NT2/D1 (cell line): Measurements from ENCODE around the gene CHCHD6.

Source experiments
- DNase-seq: peaks from one replicate; pipeline ENCODE4 v3.0.0-alpha.2; 2011; ENCODE audit warnings: low read depth, low spot score
- H3K27me3 ChIP-seq: 2 replicates; pipeline ENCODE4 v1.6.0; 2011; ENCODE audit warnings: mild to moderate bottlenecking; ENCODE audit not compliant: insufficient read length, insufficient read depth
- H3K36me3 ChIP-seq: 2 replicates; pipeline ENCODE4 v1.6.1; 2011; ENCODE audit warnings: mild to moderate bottlenecking, low read length, mixed read lengths; ENCODE audit not compliant: insufficient read depth, insufficient read length
- H3K4me1 ChIP-seq: 2 replicates; pipeline ENCODE4 v1.5.1; 2011; ENCODE audit not compliant: insufficient read depth, insufficient read length
- H3K4me3 ChIP-seq: 2 replicates; pipeline ENCODE4 v1.5.1; 2011; ENCODE audit warnings: low read depth; ENCODE audit not compliant: insufficient read length
- H3K9ac ChIP-seq: 2 replicates; pipeline ENCODE4 v1.6.0; 2011; ENCODE audit warnings: low read depth; ENCODE audit not compliant: insufficient read length
- H3K9me3 ChIP-seq: 2 replicates; pipeline ENCODE4 v1.5.1; 2011; ENCODE audit warnings: mild to moderate bottlenecking, low read length; ENCODE audit not compliant: insufficient read depth
- SUZ12 ChIP-seq: IDR thresholded peaks from 2 replicates; pipeline ENCODE4 v1.6.1; 2011; ENCODE audit not compliant: insufficient read length, insufficient read depth; ENCODE audit errors: extremely low read depth
- YY1 ChIP-seq: IDR thresholded peaks from 2 replicates; pipeline ENCODE4 v1.6.1; 2011; ENCODE audit not compliant: insufficient read length, insufficient read depth
- ZNF274 ChIP-seq: IDR thresholded peaks from 2 replicates; pipeline ENCODE4 v1.6.1; 2011; ENCODE audit warnings: mild to moderate bottlenecking, low read depth, low read length

Gene CHCHD6

GRCh38 chr3:126659915-126660886 lies 43.8 kb upstream of the CHCHD6 start:
- DNase-seq = no peak
- TF ChIP-seq SUZ12 (no peak), ZNF274 (no peak), YY1 (no peak)

GRCh38 chr3:126661532-126662364 lies 42.3 kb upstream of the CHCHD6 start:
- peaks cover 7% of the 10 kb centered on the region for H3K27me3 ChIP-seq
- TF ChIP-seq ZNF274 (no peak), YY1 (no peak), SUZ12 (no peak)

More at GRCh38 chr3:126659915-126660886, 43.8 kb upstream of the CHCHD6 start:
- Histone ChIP-seq H3K36me3 (no peaks in the 10 kb centered on the region), H3K4me3 (no peak overlapping the region), H3K27me3 (peaks cover 22% of the 10 kb centered on the region), H3K9ac (no peak overlapping the region), H3K9me3 (peaks cover 18% of the 10 kb centered on the region; the same call in 1 of the 2 replicates), H3K4me1 (peaks cover 17% of the 10 kb centered on the region)

DNA sequence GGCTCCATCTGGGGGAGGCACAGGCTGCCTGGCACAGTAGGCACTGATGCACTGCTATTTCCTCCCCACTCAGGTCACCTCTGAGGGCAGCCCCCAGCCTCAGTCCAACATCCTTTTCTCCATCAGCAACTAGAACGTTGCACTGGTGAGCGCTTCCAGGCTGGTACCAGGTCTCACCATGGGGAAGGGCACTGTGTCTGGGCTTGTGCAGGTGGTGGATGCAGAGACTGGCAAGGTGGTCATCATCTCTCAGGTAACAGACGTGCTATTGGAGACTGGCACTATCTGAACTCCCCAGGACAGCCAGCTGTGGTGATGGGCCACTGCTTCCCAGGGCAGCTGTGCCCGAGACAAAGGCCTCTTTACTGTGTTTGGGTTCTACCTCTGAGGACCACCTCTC lies 40.8 kb upstream of the CHCHD6 start:
- H3K9ac ChIP-seq = no peak overlapping the region
- peaks cover 16% of the 10 kb centered on the region; the same call in 1 of the 2 replicates for H3K9me3 ChIP-seq
- no peaks in the 10 kb centered on the region for H3K36me3 ChIP-seq
- DNase-seq = no peak
- peaks cover 17% of the 10 kb centered on the region for H3K4me1 ChIP-seq
- TF ChIP-seq ZNF274 = no peak
- TF ChIP-seq SUZ12 = no peak
- TF ChIP-seq YY1 = no peak
- H3K4me3 ChIP-seq = no peak overlapping the region
- peaks cover under 1% of the 10 kb centered on the region for H3K27me3 ChIP-seq

More at GRCh38 chr3:126661532-126662364, 42.3 kb upstream of the CHCHD6 start:
- H3K36me3 ChIP-seq = no peaks in the 10 kb centered on the region
- DNase-seq = no peak
- peaks cover 17% of the 10 kb centered on the region for H3K4me1 ChIP-seq
- H3K9ac ChIP-seq = no peak overlapping the region
- peaks cover 18% of the 10 kb centered on the region; the same call in 1 of the 2 replicates for H3K9me3 ChIP-seq
- no peak overlapping the region for H3K4me3 ChIP-seq

DNA sequence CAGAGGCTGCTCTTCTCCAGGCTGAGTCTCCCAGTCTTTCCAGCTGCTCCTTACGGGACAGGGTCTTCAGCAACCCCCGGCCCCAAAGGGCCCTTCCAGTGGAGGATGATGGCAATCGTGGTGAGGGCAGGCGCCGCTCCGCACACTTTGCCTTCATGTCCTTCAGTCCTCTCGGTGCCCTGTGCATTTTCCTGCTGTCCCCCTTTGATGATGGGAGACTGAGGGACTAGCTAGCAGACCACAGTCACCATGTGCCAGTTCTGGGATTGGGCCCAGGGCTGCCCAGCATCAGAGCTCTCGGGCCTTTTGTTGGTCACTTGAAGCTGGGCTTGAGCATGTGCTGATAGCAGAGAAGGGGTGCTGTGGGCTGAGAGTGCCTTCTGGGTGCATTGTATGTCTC lies 40.3 kb upstream of the CHCHD6 start:
- TF ChIP-seq YY1 (no peak), SUZ12 (no peak), ZNF274 (no peak)
- no peak overlapping the region for H3K4me3 ChIP-seq
- DNase-seq = no peak
- H3K27me3 ChIP-seq = no peaks in the 10 kb centered on the region
- H3K9ac ChIP-seq = no peak overlapping the region
- no peaks in the 10 kb centered on the region for H3K36me3 ChIP-seq
- peaks cover 11% of the 10 kb centered on the region; the same call in 1 of the 2 replicates for H3K9me3 ChIP-seq
- peaks cover 17% of the 10 kb centered on the region for H3K4me1 ChIP-seq

GRCh38 chr3:126664591-126665214 lies 39.3 kb upstream of the CHCHD6 start:
- TF ChIP-seq YY1 (no peak), ZNF274 (no peak), SUZ12 (no peak)
- no peak overlapping the region for H3K4me3 ChIP-seq
- H3K9ac ChIP-seq = no peak overlapping the region
- DNase-seq = no peak
- no peaks in the 10 kb centered on the region for H3K36me3 ChIP-seq
- peaks cover 17% of the 10 kb centered on the region for H3K4me1 ChIP-seq
- no peaks in the 10 kb centered on the region for H3K27me3 ChIP-seq
- peaks cover 9% of the 10 kb centered on the region; the same call in 1 of the 2 replicates for H3K9me3 ChIP-seq

DNA sequence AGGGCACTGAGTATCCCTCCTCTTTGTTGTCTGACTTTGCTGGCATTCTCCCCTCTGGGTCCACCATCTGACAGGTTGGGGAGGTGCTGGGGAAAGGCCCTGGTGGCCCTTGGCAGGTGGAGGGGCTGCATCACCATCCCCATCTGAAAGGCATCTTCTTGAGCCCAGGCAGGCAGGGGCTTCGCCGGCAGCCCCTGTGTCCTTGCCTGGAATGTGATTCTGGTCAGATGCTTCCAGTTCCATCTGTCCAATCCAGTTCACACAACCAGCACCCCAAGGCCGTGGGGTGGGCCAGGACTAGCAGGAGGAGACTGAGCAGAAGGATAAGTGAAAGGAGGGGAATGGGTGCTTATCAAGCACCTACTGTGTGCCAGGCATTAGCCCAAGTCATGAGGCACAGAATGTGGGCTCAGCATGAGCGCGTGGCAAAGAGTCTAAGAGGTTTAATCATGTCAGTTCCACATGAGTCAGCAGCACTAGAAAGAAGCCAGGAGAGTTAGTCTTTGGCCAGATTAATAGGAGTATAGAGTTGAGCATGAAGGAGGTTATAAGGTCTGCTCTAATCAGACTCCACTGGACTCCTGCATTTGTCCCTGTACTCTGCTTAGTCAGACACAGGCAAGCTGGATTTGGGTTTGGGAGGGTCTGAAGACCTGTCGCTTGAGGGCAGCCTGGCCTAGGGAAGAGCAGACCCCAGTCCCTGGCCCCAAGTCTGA lies 38.7 kb upstream of the CHCHD6 start:
- H3K9ac ChIP-seq = no peak overlapping the region
- peaks cover 17% of the 10 kb centered on the region for H3K4me1 ChIP-seq
- TF ChIP-seq SUZ12 = no peak
- no peak for TF ChIP-seq ZNF274
- no peak for TF ChIP-seq YY1
- no peak overlapping the region for H3K4me3 ChIP-seq
- no peaks in the 10 kb centered on the region for H3K27me3 ChIP-seq
- peaks cover 9% of the 10 kb centered on the region; the same call in 1 of the 2 replicates for H3K9me3 ChIP-seq
- no peaks in the 10 kb centered on the region for H3K36me3 ChIP-seq
- DNase-seq = no peak
